ENCODE measurements around the gene ACSL1.

Gene ACSL1

GRCh38 chr4:184782731-184783373 lies 42.9 kb downstream of the ACSL1 start:
- no peak for TF ChIP-seq FOXP2 (optimal IDR thresholded peaks at IDR 0.05; ENCODE audit: borderline replicate concordance, extremely low read depth, extremely low read length, insufficient read depth)
- TF ChIP-seq POLR2AphosphoS5 (IDR thresholded peaks at IDR 0.05; ENCODE audit: low read depth, low read length) = no peak
- no peak for TF ChIP-seq REST (IDR thresholded peaks at IDR 0.05; ENCODE audit: insufficient read depth in 1 of 2, low read depth in 2 of 2, low read length in 2 of 2)
- no peak for TF ChIP-seq SIN3A (IDR thresholded peaks at IDR 0.05; ENCODE audit: borderline replicate concordance, insufficient read depth, low read length)
- TF ChIP-seq TAF1 (IDR thresholded peaks at IDR 0.05; ENCODE audit: borderline replicate concordance, insufficient read depth, low read length) = no peak

- no peak for TF ChIP-seq FOXP2 (optimal IDR thresholded peaks at IDR 0.05; ENCODE audit: borderline replicate concordance, extremely low read depth, extremely low read length, insufficient read depth)
- no peak for TF ChIP-seq TAF1 (IDR thresholded peaks at IDR 0.05; ENCODE audit: borderline replicate concordance, insufficient read depth, low read length)
- no peak for TF ChIP-seq REST (IDR thresholded peaks at IDR 0.05; ENCODE audit: insufficient read depth in 1 of 2, low read depth in 2 of 2, low read length in 2 of 2)
- no peak for TF ChIP-seq SIN3A (IDR thresholded peaks at IDR 0.05; ENCODE audit: borderline replicate concordance, insufficient read depth, low read length)
- no peak for TF ChIP-seq POLR2AphosphoS5 (IDR thresholded peaks at IDR 0.05; ENCODE audit: low read depth, low read length)
These were observed 47.4 kb downstream of the ACSL1 start for GRCh38 chr4:184778325-184778724.

GRCh38 chr4:184776821-184777220 lies 48.9 kb downstream of the ACSL1 start:
- TF ChIP-seq TAF1 (IDR thresholded peaks at IDR 0.05; ENCODE audit: borderline replicate concordance, insufficient read depth, low read length) (no peak), FOXP2 (optimal IDR thresholded peaks at IDR 0.05; ENCODE audit: borderline replicate concordance, extremely low read depth, extremely low read length, insufficient read depth) (no peak), REST (IDR thresholded peaks at IDR 0.05; ENCODE audit: insufficient read depth in 1 of 2, low read depth in 2 of 2, low read length in 2 of 2) (no peak), SIN3A (IDR thresholded peaks at IDR 0.05; ENCODE audit: borderline replicate concordance, insufficient read depth, low read length) (no peak), POLR2AphosphoS5 (IDR thresholded peaks at IDR 0.05; ENCODE audit: low read depth, low read length) (no peak)

GRCh38 chr4:184775854-184776555 lies 49.8 kb downstream of the ACSL1 start:
- no peak for TF ChIP-seq TAF1 (IDR thresholded peaks at IDR 0.05; ENCODE audit: borderline replicate concordance, insufficient read depth, low read length)
- TF ChIP-seq FOXP2 (optimal IDR thresholded peaks at IDR 0.05; ENCODE audit: borderline replicate concordance, extremely low read depth, extremely low read length, insufficient read depth) = no peak
- no peak for TF ChIP-seq POLR2AphosphoS5 (IDR thresholded peaks at IDR 0.05; ENCODE audit: low read depth, low read length)
- TF ChIP-seq SIN3A (IDR thresholded peaks at IDR 0.05; ENCODE audit: borderline replicate concordance, insufficient read depth, low read length) = no peak

GRCh38 chr4:184774152-184774551 lies 51.6 kb downstream of the ACSL1 start:
- TF ChIP-seq SIN3A (IDR thresholded peaks at IDR 0.05; ENCODE audit: borderline replicate concordance, insufficient read depth, low read length) (no peak), REST (IDR thresholded peaks at IDR 0.05; ENCODE audit: insufficient read depth in 1 of 2, low read depth in 2 of 2, low read length in 2 of 2) (no peak), FOXP2 (optimal IDR thresholded peaks at IDR 0.05; ENCODE audit: borderline replicate concordance, extremely low read depth, extremely low read length, insufficient read depth) (no peak), POLR2AphosphoS5 (IDR thresholded peaks at IDR 0.05; ENCODE audit: low read depth, low read length) (no peak), TAF1 (IDR thresholded peaks at IDR 0.05; ENCODE audit: borderline replicate concordance, insufficient read depth, low read length) (no peak)
